Right lobe of liver (tissue), 4 donors: Measurements from ENCODE around the gene SGTA.

Experiments used
- POLR2A ChIP-seq: fragments of 450-650 bp; IDR thresholded peaks from one replicate; pipeline ENCODE4 v1.6.1; 2017; ENCODE audit warnings: antibody characterized with exemption, mild to moderate bottlenecking
- TF ChIP-seq, protein P1 (sequence below), 4 donors: fragments of 200-600 bp in 3 of 4; fragments of 450-650 bp in 1 of 4; IDR thresholded peaks; one replicate each; pipeline versions ENCODE4 v1.5.1 to v1.8.0; 2016 to 2022; ENCODE audit warnings: antibody characterized with exemption in 4 of 4, mild to moderate bottlenecking in 2 of 4
- donor health status: DM: no; HTN: no; CAD: no.
- donor health status: DM: no; HTN: no; CAD: no.
- donor health status: DM: no; HTN: yes; CAD: no.

DNA sequence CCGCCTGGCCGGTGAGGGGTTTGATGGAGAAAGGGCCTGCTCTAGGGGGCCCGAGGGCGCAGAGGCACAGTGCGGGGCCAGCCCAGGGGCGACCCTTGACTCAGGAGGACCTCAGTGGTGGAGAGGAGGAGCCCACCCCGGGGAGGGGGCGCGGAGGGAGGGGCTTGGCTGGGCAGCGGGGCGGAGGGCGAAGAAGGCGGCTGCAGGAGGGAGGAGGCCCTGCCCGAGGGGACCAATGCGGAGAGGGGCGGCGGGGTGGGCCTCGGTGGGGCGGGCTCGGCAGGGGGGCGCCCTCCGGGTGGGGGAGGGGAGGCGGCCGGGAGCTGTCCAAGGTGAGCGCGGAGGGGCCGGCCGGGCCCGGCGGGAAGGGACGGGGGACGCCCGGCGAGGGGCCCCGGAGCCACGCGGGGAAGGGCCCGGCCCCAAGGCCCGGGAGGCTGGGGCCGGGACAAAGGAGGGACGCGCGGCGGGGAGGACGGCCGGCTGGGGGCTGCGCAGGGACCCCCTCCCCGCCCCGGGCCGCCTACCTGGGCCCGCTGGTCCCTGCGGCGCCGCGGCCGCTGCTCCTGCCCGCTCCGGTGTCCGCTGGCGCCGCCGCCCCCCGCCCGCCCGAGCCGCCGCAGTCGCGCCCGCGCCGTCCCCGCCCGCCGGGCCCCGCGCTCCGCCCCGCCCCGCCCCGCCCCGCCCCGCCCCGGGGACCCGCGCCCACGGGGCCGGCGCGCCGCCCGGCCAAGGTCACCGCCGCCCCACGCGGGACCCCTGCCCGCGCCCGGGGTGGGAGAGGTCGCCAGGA is 62.1 kb downstream of the SGTA start, which contains the start of gene DIRAS1:
- TF ChIP-seq, protein P1, sequence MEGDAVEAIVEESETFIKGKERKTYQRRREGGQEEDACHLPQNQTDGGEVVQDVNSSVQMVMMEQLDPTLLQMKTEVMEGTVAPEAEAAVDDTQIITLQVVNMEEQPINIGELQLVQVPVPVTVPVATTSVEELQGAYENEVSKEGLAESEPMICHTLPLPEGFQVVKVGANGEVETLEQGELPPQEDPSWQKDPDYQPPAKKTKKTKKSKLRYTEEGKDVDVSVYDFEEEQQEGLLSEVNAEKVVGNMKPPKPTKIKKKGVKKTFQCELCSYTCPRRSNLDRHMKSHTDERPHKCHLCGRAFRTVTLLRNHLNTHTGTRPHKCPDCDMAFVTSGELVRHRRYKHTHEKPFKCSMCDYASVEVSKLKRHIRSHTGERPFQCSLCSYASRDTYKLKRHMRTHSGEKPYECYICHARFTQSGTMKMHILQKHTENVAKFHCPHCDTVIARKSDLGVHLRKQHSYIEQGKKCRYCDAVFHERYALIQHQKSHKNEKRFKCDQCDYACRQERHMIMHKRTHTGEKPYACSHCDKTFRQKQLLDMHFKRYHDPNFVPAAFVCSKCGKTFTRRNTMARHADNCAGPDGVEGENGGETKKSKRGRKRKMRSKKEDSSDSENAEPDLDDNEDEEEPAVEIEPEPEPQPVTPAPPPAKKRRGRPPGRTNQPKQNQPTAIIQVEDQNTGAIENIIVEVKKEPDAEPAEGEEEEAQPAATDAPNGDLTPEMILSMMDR (IDR thresholded peaks at IDR 0.05): no peak
- TF ChIP-seq POLR2A: no peak
